Mesenchymal stem cell (in vitro differentiated cells and primary cell): Measurements from ENCODE around the gene CYSRT1.

Experiments used
- DNase-seq: peaks from one replicate; pipeline ENCODE4 v3.0.0-alpha.2; 2013
- H2AFZ ChIP-seq: one replicate; pipeline ENCODE4 v1.6.1; 2013; ENCODE audit warnings: low read depth, mild to moderate bottlenecking, control low read depth, inconsistent platforms, low read length, moderate library complexity
- H2AK5ac ChIP-seq: 2 replicates; pipeline ENCODE4 v1.6.1; 2013; ENCODE audit warnings: low read length, moderate library complexity, mild to moderate bottlenecking, inconsistent platforms; ENCODE audit not compliant: severe bottlenecking
- H2BK120ac ChIP-seq: one replicate; pipeline ENCODE4 v1.6.1; 2013; ENCODE audit warnings: low read depth, mild to moderate bottlenecking, inconsistent platforms, low read length, moderate library complexity
- H2BK12ac ChIP-seq, 2 experiments: one replicate each; pipeline ENCODE4 v1.6.1; 2013; ENCODE audit warnings: inconsistent platforms in 2 of 2, low read length in 2 of 2, mild to moderate bottlenecking in 2 of 2, moderate library complexity in 2 of 2, control low read depth in 1 of 2
- H2BK15ac ChIP-seq: one replicate; pipeline ENCODE4 v1.6.1; 2013; ENCODE audit warnings: mild to moderate bottlenecking, low read depth, inconsistent platforms; ENCODE audit not compliant: poor library complexity, severe bottlenecking
- H2BK5ac ChIP-seq: 2 replicates; pipeline ENCODE4 v1.6.1; 2013; ENCODE audit warnings: low read depth, mild to moderate bottlenecking, low read length, control low read depth, inconsistent platforms; ENCODE audit not compliant: poor library complexity, severe bottlenecking
- H3K14ac ChIP-seq, 2 experiments: one replicate each; pipeline ENCODE4 v1.6.1; 2013; ENCODE audit warnings: inconsistent platforms in 2 of 2, low read length in 2 of 2, control low read depth in 1 of 2, mild to moderate bottlenecking in 1 of 2, moderate library complexity in 1 of 2
- H3K18ac ChIP-seq, 2 experiments: one replicate each; pipeline ENCODE4 v1.6.1; 2013; ENCODE audit warnings: inconsistent platforms in 2 of 2, low read length in 2 of 2, control low read depth in 1 of 2, low read depth in 1 of 2, mild to moderate bottlenecking in 1 of 2
- H3K23ac ChIP-seq, 2 experiments: one replicate each; pipeline ENCODE4 v1.6.1; 2013; ENCODE audit warnings: inconsistent platforms in 2 of 2, low read length in 2 of 2, mild to moderate bottlenecking in 2 of 2, moderate library complexity in 2 of 2, control low read depth in 1 of 2
- H3K27ac ChIP-seq: 2 replicates; pipeline ENCODE4 v1.5.1; 2013; ENCODE audit warnings: mild to moderate bottlenecking, moderate library complexity, low read length, control low read depth, inconsistent platforms; ENCODE audit not compliant: poor library complexity, severe bottlenecking
- H3K27me3 ChIP-seq, 2 experiments: 2 replicates each; pipeline versions ENCODE4 v1.6.1 to v1.7.0; 2013; ENCODE audit warnings: low read length in 2 of 2, mild to moderate bottlenecking in 2 of 2, moderate library complexity in 2 of 2, control low read depth in 1 of 2, inconsistent platforms in 1 of 2; ENCODE audit not compliant: control insufficient read depth in 1 of 2, insufficient read depth in 1 of 2
- H3K36me3 ChIP-seq, 2 experiments: 2 replicates each; pipeline versions ENCODE4 v1.6.1 to v1.7.0; 2013; ENCODE audit warnings: low read length in 2 of 2, control low read depth in 1 of 2, inconsistent platforms in 1 of 2, low read depth in 1 of 2, mild to moderate bottlenecking in 1 of 2; ENCODE audit not compliant: insufficient read depth in 2 of 2, control insufficient read depth in 1 of 2
- H3K4ac ChIP-seq, 2 experiments: one replicate each; pipeline ENCODE4 v1.6.1; 2013; ENCODE audit warnings: inconsistent platforms in 2 of 2, low read length in 2 of 2, mild to moderate bottlenecking in 2 of 2, moderate library complexity in 2 of 2, control low read depth in 1 of 2, low read depth in 1 of 2
- H3K4me1 ChIP-seq: 2 replicates; pipeline ENCODE4 v1.6.1; 2013; ENCODE audit warnings: low read depth, low read length, control low read depth; ENCODE audit not compliant: control insufficient read depth, insufficient read depth
- H3K4me2 ChIP-seq: 2 replicates; pipeline ENCODE4 v1.6.1; 2013; ENCODE audit warnings: low read length, mild to moderate bottlenecking, inconsistent platforms; ENCODE audit not compliant: poor library complexity, severe bottlenecking
- H3K4me3 ChIP-seq, 2 experiments: 2 replicates each; pipeline versions ENCODE4 v1.5.1 to v1.7.0; 2013; ENCODE audit warnings: low read length in 2 of 2, mild to moderate bottlenecking in 2 of 2, control low read depth in 1 of 2, low read depth in 1 of 2; ENCODE audit not compliant: insufficient read depth in 1 of 2
- H3K79me1 ChIP-seq: replicated peaks from 2 replicates; pipeline ENCODE4 v1.6.1; 2013; ENCODE audit warnings: mild to moderate bottlenecking, control low read depth, low read length, inconsistent platforms; ENCODE audit not compliant: poor library complexity, severe bottlenecking
- H3K9ac ChIP-seq: 2 replicates; pipeline ENCODE4 v1.7.0; 2013; ENCODE audit warnings: mild to moderate bottlenecking, low read length, moderate library complexity
- H3K9me3 ChIP-seq: 2 replicates; pipeline ENCODE4 v1.7.0; 2013; ENCODE audit warnings: mild to moderate bottlenecking, low read length; ENCODE audit not compliant: control insufficient read depth
- H4K8ac ChIP-seq: one replicate; pipeline ENCODE4 v1.6.1; 2013; ENCODE audit warnings: inconsistent platforms, mild to moderate bottlenecking, low read length, moderate library complexity
- H4K91ac ChIP-seq: one replicate; pipeline ENCODE4 v1.6.1; 2013; ENCODE audit warnings: mild to moderate bottlenecking, low read length, inconsistent platforms
- WGBS: methylation state at CpG from one replicate; pipeline ENCODE4 v1.1.7; 2013; ENCODE audit warnings: mixed read lengths; 5-methylcytosine and 5-hydroxymethylcytosine counted together

CYSRT1 gene

GRCh38 chr9:137240841-137241489, 16.0 kb downstream of the CYSRT1 start, which contains the start of gene TUBB4B:
Gene TUBB4B (plus strand): TSS chr9:137241287. CDS start chr9:137241361, 74 bp downstream.
- H3K4me2 ChIP-seq: peak within 1 kb of the TSS; percentile 94
- H3K79me1 ChIP-seq: peaks cover 19% of the 10 kb centered on the region
- H3K23ac ChIP-seq: peak within 1 kb of the TSS in 1 of 2 experiments; percentile 84
- H4K8ac ChIP-seq: peak within 1 kb of the TSS; percentile 86
- DNase-seq: peak; percentile 100
- H3K9me3 ChIP-seq: no peaks in the 10 kb centered on the region
- H2BK12ac ChIP-seq: peak within 1 kb of the TSS in 1 of 2 experiments; percentile 94
- H3K4me1 ChIP-seq: peaks cover 58% of the 10 kb centered on the region
- H2BK120ac ChIP-seq: peak within 1 kb of the TSS; percentile 81
- peak within 1 kb of the TSS; percentile 84 to 85 for H3K4me3 ChIP-seq
- peak within 1 kb of the TSS; percentile 20 for H2AFZ ChIP-seq
- peak within 1 kb of the TSS; percentile 74 for H2BK5ac ChIP-seq
- H3K27ac ChIP-seq: peak within 1 kb of the TSS; percentile 86
- H2BK15ac ChIP-seq: peak within 1 kb of the TSS; percentile 87
- H3K4ac ChIP-seq: peak within 1 kb of the TSS; percentile 92 to 94
- H3K9ac ChIP-seq: peak within 1 kb of the TSS; percentile 93
- H2AK5ac ChIP-seq: no peak within 1 kb of the TSS
- H3K27me3 ChIP-seq: peaks cover 0 to 8% of the 10 kb centered on the region in 2 experiments
- under 1% methylated on average over 58 of the region's 67 CpGs for WGBS
- H3K14ac ChIP-seq: peak within 1 kb of the TSS; percentile 83 to 88
- peak within 1 kb of the TSS; percentile 83 for H4K91ac ChIP-seq
- H3K36me3 ChIP-seq: peaks cover 24 to 27% of the 10 kb centered on the region in 2 experiments
- peak within 1 kb of the TSS; percentile 80 to 100 for H3K18ac ChIP-seq

GRCh38 chr9:137241490-137242268, 16.7 kb downstream of the CYSRT1 start:
- Histone ChIP-seq H2BK120ac (peak overlapping the region; percentile 81), H2BK12ac (no peak overlapping the region), H4K91ac (peak overlapping the region; percentile 75), H3K4me2 (peak overlapping the region; percentile 72), H3K14ac (peak overlapping the region in 1 of 2 experiments; percentile 85), H3K27me3 (peaks cover 0 to 12% of the 10 kb centered on the region in 2 experiments), H2BK5ac (peak overlapping the region; percentile 4), H4K8ac (no peak overlapping the region), H3K23ac (peak overlapping the region in 1 of 2 experiments; percentile 84), H3K4me3 (peak overlapping the region; percentile 84 to 85), H2AFZ (no peak overlapping the region), H3K4me1 (peaks cover 55% of the 10 kb centered on the region), H2AK5ac (no peak overlapping the region), H2BK15ac (no peak overlapping the region), H3K4ac (peak overlapping the region; percentile 64 to 92), H3K9ac (peak overlapping the region; percentile 89), H3K79me1 (peaks cover 18% of the 10 kb centered on the region), H3K9me3 (no peaks in the 10 kb centered on the region), H3K27ac (peak overlapping the region; percentile 12), H3K18ac (peak overlapping the region; percentile 80 to 96), H3K36me3 (peaks cover 24 to 27% of the 10 kb centered on the region in 2 experiments)
- 1% methylated on average over 46 of the region's 83 CpGs for WGBS
- DNase-seq: peak; percentile 17

- Histone ChIP-seq H2AFZ (no peak overlapping the region), H3K23ac (no peak overlapping the region), H2BK12ac (peak overlapping the region in 1 of 2 experiments; percentile 29), H3K4me3 (peak overlapping the region; percentile 84 to 85), H3K4ac (peak overlapping the region in 1 of 2 experiments; percentile 22), H4K91ac (peak overlapping the region; percentile 54), H3K9me3 (no peaks in the 10 kb centered on the region), H3K14ac (no peak overlapping the region), H3K4me2 (peak overlapping the region; percentile 72), H3K18ac (no peak overlapping the region), H4K8ac (no peak overlapping the region), H2AK5ac (no peak overlapping the region), H3K9ac (peak overlapping the region; percentile 89), H3K27me3 (peaks cover 0 to 12% of the 10 kb centered on the region in 2 experiments), H2BK15ac (no peak overlapping the region), H2BK120ac (no peak overlapping the region), H2BK5ac (no peak overlapping the region), H3K79me1 (peaks cover 10% of the 10 kb centered on the region), H3K27ac (no peak overlapping the region), H3K36me3 (peaks cover 24 to 27% of the 10 kb centered on the region in 2 experiments), H3K4me1 (peaks cover 53% of the 10 kb centered on the region)
- DNase-seq: no peak
- WGBS: 79% methylated on average over 36 of the region's 36 CpGs
These were observed 17.6 kb downstream of the CYSRT1 start for GRCh38 chr9:137242269-137243203.
